ENCODE data around the gene ANO7.
"Not testable (repeated sequence)": the region's sequence is repeated elsewhere in the genome, so short reads cannot be mapped to it uniquely, and the experiment has no call there.

DNA sequence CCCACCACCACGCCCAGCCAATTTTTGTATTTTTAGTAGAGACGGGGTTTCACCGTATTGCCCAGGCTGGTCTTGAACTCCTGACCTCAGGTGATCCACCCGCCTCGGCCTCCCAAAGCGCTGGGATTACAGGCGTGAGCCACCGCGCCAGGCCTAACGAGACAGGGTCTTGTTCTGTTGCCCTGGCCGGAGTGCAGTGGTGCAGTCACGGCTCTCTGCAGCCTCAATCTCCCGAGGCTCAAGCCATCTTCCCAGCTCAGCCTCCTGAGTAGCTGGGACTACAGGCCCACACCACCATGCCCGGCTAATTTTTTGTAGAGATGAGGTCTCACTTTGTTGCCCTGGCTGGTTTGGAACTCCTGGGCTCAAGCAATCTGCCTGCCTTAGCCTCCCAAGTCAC, 8.8 kb downstream of the ANO7 start:
- not testable (repeated sequence) for TF ChIP-seq CHD2 (IDR thresholded peaks at IDR 0.05; ENCODE audit: low read length, partially characterized antibody); TAF1 (IDR thresholded peaks at IDR 0.05; ENCODE audit: borderline replicate concordance, low read depth, low read length); TEAD4 (IDR thresholded peaks at IDR 0.05; ENCODE audit: borderline replicate concordance, insufficient read depth); CTCF (IDR thresholded peaks at IDR 0.05); SMC3 (IDR thresholded peaks at IDR 0.05; ENCODE audit: low read depth, low read length); EZH2phosphoT487 (IDR thresholded peaks at IDR 0.05; ENCODE audit: borderline replicate concordance, low read depth); POLR2AphosphoS5 (IDR thresholded peaks at IDR 0.05; ENCODE audit: low read depth, low read length)

Data from SK-N-SH (cell line).